Erythroblast (primary cell): Measurements from ENCODE around the gene CACNA1F.

Experiments used
- DNase-seq, 2 experiments: peaks; one replicate each; lab custom pipeline; 2025; lab: John Stamatoyannopoulos, UW
- GATA1 ChIP-seq: IDR thresholded peaks from 2 replicates; pipeline ENCODE4 v1.6.1; 2011; ENCODE audit warnings: low read depth, mild to moderate bottlenecking, control low read depth, low read length, moderate library complexity
- POLR2A ChIP-seq: IDR thresholded peaks from 2 replicates; pipeline ENCODE4 v1.6.1; 2011; ENCODE audit warnings: mild to moderate bottlenecking, low read length

The CACNA1F gene

DNA sequence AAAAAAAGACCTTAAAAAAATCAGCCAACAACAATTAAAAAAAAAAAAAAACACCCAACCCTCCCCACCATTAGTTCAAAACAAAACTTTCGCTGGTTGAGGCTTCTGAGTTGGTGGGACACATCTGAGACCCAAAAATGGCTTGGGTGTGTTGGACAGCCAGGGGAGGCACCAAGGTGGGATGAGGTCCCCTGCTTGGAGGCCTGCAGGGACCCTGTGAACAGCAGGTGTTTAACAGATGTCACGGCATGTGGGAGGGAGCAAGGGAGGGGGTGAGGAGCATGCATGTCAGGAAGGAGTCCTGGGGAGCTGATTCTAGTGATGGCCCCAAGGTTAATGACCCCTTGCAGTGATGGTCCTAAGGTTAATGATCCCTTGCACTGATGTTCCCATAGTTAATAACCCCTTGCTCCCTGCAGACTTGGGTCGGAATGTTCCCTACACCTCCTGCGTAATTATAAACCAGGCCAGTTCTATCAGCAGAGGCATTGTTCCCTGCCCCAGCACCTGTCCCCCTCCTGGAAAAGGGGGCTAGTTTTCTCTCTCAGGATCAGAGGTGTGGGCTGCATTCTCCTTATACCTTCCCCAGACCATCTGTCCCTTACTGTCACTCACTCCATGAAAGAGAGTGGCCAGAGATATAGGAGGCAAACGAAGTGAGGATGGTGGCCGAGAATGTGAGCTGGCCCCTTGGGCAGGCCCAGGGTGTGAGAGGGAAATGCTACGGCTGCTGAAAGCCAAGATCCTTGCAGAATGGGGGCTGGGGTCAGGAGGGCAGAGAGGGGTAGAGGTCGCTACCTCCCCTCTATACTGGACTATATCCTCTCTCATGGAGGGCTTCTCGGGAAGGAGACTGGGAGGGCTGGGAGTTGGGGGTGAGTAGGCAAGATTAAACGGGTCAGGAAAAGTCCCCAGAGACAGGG lies 33.6 kb upstream of the CACNA1F start:
- no peak for DNase-seq
- TF ChIP-seq GATA1 (no peak), POLR2A (no peak)

- TF ChIP-seq GATA1 (no peak), POLR2A (no peak)
- no peak for DNase-seq
Measured at GRCh38 chrX:49264460-49264859, 31.3 kb upstream of the CACNA1F start, which contains the start of gene FOXP3. TSS of gene FOXP3 (minus strand) at chrX:49264710. CDS start at chrX:49258505, 6,205 bp downstream.

DNA sequence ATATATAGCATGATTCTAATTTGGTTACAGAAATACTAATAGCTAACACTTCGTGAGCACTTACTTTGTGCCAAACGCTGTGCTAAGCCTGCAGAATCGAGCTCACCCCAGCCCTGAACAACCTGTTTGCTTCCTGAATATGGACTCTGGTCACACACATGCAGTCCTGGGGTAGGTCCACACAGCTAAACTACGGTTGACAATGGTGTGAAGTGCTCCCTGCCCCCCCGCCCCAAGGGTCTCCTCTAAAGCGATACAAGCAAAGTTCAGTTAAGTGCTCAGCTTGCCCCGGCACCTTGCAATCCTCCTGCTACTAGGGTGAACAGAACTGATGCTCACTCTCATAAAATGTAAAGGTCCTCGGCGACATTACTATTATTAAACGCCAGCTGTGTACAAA lies 30.5 kb upstream of the CACNA1F start:
- TF ChIP-seq GATA1 (no peak), POLR2A (no peak)

GRCh38 chrX:49262603-49263002 lies 29.5 kb upstream of the CACNA1F start:
- no peak for TF ChIP-seq POLR2A
- DNase-seq, result no peak

More for the DNA sequence above, 30.5 kb upstream of the CACNA1F start:
- DNase-seq, result no peak

- DNase-seq, result no peak
- TF ChIP-seq POLR2A, result no peak
- TF ChIP-seq GATA1, result no peak
Measured at GRCh38 chrX:49260221-49260985, 27.3 kb upstream of the CACNA1F start.

DNA sequence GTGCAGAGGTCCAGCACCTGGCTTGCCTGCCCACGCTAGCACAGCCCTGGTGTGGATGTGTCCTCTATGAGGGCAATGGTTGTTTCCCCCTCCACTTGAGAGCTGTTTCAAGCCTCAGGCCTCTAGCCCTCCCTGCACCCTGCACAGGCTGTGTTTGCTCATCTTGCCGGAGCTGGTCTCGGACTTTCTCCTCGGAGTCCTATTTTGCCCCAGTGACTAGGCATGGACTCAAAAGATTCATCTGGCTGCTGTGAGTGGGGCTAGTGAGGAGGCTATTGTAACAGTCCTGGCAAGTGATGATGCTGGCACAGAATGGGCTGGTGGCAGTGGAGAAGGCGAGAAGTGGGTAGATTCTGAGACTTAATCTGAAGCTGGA lies 25.6 kb upstream of the CACNA1F start:
- no peak for DNase-seq
- no peak for TF ChIP-seq GATA1
- no peak for TF ChIP-seq POLR2A

DNA sequence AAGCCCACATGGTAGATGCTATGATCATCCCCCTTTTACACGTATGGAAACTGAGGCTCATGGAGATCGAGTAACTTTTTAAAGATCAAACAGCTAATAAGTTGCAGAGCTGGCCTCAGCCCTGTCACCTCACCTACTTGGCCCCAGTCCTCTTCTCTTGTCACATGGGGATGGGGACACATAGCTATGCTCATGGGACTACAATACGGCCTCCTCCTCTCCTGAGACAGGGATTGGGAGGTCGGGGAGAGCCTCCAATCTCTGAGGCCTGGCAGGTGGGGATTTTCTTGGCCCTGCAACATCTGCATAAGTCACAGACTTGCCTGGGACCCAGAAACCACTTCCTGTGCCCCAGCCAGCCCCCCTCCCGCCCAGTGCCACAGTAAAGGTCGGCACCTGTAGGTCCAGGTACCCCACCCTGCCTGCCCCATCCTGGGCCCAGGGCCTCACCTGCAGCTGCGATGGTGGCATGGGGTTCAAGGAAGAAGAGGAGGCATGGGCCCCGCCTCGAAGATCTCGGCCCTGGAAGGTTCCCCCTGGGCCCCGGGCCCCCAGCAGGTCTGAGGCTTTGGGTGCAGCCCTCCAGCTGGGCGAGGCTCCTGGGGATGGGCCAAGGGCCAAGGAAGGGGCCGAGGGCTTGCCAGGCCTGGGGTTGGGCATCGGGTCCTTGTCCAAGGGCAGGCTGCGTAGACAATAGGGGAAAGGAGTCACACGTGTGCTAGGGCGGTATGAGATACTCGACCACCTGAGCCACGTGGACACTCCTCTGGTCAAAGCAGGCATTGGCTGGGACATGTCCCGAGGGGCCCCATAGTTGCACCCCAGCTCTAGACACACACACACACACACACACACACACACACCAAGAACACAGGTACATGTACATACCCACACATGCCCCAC lies 25.0 kb upstream of the CACNA1F start:
- no peak for DNase-seq
- no peak for TF ChIP-seq POLR2A
- no peak for TF ChIP-seq GATA1

GRCh38 chrX:49257074-49257790 lies 24.1 kb upstream of the CACNA1F start:
- no peak for DNase-seq
- TF ChIP-seq GATA1 (no peak), POLR2A (no peak)

DNA sequence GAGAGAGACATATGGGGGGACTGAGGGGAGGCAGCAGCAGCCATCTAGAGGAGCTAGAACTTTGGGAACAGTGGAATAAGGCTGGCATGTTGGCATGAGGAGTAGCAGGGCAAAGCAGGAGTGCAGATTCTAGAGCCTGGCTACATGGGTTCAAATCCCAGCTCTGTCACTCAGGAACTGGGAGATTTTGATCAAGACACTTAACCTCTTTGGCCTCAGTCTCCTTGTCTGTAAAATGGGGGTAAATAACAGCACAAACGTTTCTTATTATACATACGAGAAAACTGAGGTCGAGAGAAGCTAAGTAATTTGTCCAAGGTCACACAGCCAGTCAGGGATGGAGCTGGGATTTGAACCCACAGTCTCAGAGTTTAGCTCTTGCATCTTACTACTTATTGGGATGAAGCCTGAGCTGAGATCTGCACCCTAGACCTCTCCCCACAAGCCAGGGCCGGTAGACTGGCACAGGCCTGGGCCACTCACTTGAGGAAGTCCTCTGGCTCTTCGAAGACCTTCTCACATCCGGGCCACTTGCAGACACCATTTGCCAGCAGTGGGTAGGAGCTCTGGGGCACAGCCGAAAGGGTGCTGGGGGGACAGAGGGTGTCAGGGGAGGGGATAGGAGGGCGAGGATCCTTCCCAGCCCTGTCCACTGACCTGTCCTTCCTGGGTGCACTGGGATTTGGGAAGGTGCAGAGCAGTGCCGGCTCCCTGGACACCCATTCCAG lies 23.3 kb upstream of the CACNA1F start:
- TF ChIP-seq POLR2A, result no peak
- no peak for TF ChIP-seq GATA1

DNA sequence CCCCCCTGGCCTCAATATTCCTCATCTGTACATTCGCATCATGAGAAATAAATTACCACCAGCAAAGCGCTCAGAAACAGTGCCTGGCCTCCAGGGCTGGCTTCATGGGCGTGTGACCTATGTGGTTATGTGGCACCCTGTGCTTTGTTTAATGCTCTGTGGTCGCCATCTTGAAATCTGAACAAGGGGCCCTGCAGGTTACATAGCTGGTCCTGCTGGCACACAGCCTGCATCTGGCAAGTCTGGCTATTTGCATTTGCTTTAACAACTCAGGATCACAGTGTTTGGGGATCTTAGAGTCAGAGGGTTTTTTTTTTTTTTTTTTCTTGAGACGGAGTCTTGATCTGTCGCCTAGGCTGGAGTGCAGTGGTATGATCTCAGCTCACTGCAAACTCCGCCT lies 21.5 kb upstream of the CACNA1F start:
- no peak for DNase-seq
- TF ChIP-seq POLR2A (no peak), GATA1 (no peak)

More for the DNA sequence above, 23.3 kb upstream of the CACNA1F start:
- no peak for DNase-seq

GRCh38 chrX:49251325-49251724 lies 18.2 kb upstream of the CACNA1F start:
- no peak for DNase-seq
- TF ChIP-seq GATA1 (no peak), POLR2A (no peak)

DNA sequence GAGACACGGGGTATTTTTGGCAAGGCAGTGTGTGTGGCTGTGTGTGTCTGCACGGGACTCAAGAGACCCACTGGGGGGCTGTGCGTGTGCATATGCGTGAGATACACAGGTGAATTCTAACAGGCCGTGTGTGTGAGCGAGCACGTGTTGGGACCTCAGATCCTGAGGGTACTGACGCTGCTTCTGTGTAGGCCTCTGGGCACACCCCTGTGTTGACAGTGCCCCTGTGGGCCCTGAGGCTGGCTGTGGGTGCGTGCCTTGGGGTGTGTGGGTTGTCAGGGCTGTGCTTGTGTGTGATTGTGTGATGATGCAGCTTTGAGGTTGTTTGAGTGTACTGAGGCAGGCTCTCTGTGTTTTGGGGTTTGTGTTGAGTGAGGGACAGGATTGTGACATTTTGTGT lies 17.4 kb upstream of the CACNA1F start:
- TF ChIP-seq POLR2A (no peak), GATA1 (no peak)
- DNase-seq, result no peak

DNA sequence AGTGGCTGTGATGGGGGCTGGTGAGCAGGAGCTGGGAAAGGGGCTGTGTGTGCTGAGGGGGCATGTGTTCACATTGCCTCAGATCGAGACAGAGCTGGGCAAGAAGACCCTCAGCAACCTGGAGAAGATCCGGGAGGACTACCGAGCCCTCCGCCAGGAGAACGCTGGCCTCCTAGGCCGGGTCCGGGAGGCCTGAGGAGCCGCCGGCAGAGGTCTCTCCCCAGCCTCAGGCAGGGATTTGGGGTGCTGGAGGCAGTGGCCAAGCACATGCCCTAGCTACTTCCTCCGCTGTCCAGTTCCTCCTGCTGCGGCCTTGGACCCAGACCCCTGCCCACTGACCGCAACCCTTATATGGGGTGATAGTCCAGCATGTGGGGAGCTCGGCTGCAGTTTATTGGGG lies 16.9 kb upstream of the CACNA1F start:
- TF ChIP-seq GATA1, result no peak
- TF ChIP-seq POLR2A, result no peak
- no peak for DNase-seq
